SJSA1 (cell line): ENCODE results near the gene DOCK6. TPM values are rescaled to one million over a fixed set of nuclear protein-coding genes. Genes with fewer than 3 reads are reported as not detected.

Experiments used
- DNase-seq, 2 experiments: peaks; one replicate each; pipeline ENCODE4 v3.0.0-alpha.2; 2015 to 2020; ENCODE audit warnings: low spot score in 2 of 2, low read depth in 1 of 2
- H3K27ac ChIP-seq: fragments of 250-450 bp; sonication (Bioruptor Pico); 2 replicates; pipeline ENCODE4 v1.5.1; 2020; ENCODE audit warnings: mild to moderate bottlenecking, moderate library complexity
- H3K27me3 ChIP-seq: fragments of 250-450 bp; sonication (Bioruptor Pico); replicated peaks from 2 replicates; pipeline ENCODE4 v1.5.1; 2020; ENCODE audit warnings: mild to moderate bottlenecking, moderate library complexity
- H3K36me3 ChIP-seq: fragments of 250-450 bp; sonication (Bioruptor Pico); 2 replicates; pipeline ENCODE4 v1.5.1; 2020; ENCODE audit warnings: mild to moderate bottlenecking
- H3K4me1 ChIP-seq: fragments of 250-450 bp; sonication (Bioruptor Pico); replicated peaks from 2 replicates; pipeline ENCODE4 v1.6.1; 2021; ENCODE audit warnings: mild to moderate bottlenecking
- H3K4me3 ChIP-seq: fragments of 250-450 bp; sonication (Bioruptor Pico); 2 replicates; pipeline ENCODE4 v1.5.1; 2020; ENCODE audit warnings: mild to moderate bottlenecking
- H3K9me3 ChIP-seq: fragments of 250-450 bp; sonication (Bioruptor Pico); replicated peaks from 2 replicates; pipeline ENCODE4 v1.5.1; 2020; ENCODE audit warnings: mild to moderate bottlenecking
- total RNA-seq: library from RNA; depleted of rRNA; stranded (reverse); fragments of >200 nt; shearing (Covaris generic); gene quantifications from 2 replicates; pipeline ENCODE4 v1.2.3, GENCODE V29; 2014

The DOCK6 gene
- total RNA-seq, 1 experiment from 2014 or later = 7.9 TPM

GRCh38 chr19:11236324-11237301 is 25.7 kb downstream of the DOCK6 start:
- no peaks in the 10 kb centered on the region for H3K4me1 ChIP-seq
- no peak overlapping the region for H3K4me3 ChIP-seq
- no peak overlapping the region for H3K27ac ChIP-seq
- H3K9me3 ChIP-seq = no peaks in the 10 kb centered on the region
- peaks cover 9% of the 10 kb centered on the region for H3K36me3 ChIP-seq
- H3K27me3 ChIP-seq = no peaks in the 10 kb centered on the region
- DNase-seq = no peak

DNA sequence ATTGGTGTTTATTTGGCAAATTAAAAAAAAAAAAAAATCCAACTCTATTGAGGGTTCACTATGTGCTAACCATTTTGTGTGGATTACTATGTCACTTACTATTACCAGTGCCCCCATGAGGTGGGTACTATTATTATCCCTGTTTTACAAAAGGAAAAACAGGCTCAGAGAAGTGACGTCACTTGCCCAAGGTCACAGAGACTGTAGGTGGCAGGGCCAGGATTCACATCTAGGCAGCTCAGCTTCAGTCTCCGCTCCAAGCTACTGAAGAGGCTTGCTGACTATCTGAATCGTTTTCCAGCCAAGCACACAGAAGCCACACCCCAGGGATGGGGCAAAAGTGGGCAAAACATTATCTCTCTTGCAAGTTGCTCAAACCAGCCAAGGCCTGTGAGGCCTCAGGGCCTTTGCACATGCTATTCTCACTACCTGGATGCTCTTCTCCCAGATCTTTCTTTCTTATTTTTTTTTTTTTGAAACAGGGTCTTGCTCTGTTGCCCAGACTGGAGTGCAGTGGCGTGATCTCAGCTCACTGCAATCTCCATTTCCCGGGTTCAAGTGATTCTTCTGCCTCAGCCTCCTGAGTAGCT is 27.7 kb downstream of the DOCK6 start:
- Histone ChIP-seq H3K9me3 (no peaks in the 10 kb centered on the region), H3K27me3 (no peaks in the 10 kb centered on the region), H3K4me3 (no peak overlapping the region), H3K4me1 (no peaks in the 10 kb centered on the region), H3K27ac (no peak overlapping the region), H3K36me3 (peaks cover 5% of the 10 kb centered on the region)
- DNase-seq = no peak

GRCh38 chr19:11233073-11233472 is 29.3 kb downstream of the DOCK6 start:
- H3K4me1 ChIP-seq = no peaks in the 10 kb centered on the region
- no peaks in the 10 kb centered on the region for H3K9me3 ChIP-seq
- no peaks in the 10 kb centered on the region for H3K27me3 ChIP-seq
- H3K27ac ChIP-seq = no peak overlapping the region
- H3K4me3 ChIP-seq = no peak overlapping the region
- H3K36me3 ChIP-seq = peaks cover 5% of the 10 kb centered on the region
- DNase-seq = no peak

DNA sequence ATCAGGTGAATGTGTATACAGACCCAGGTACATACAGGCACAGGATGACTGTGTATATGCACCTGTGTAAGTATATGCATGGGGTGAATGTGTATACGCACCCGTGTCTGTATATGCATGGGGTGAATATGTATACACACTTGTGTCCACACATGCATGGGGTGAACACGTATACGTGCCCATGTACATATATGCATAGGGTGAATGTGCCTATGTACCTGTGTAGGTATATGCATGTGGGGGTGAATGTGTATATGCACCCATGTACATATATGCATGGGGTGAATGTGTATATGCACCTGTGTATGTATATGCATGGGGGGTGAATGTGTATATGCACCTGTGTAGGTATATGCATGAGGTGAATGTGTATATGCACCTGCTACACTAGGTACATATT is 29.8 kb downstream of the DOCK6 start:
- Histone ChIP-seq H3K36me3 (peaks cover 5% of the 10 kb centered on the region), H3K4me1 (no peaks in the 10 kb centered on the region), H3K27me3 (no peaks in the 10 kb centered on the region), H3K4me3 (no peak overlapping the region), H3K27ac (no peak overlapping the region), H3K9me3 (no peaks in the 10 kb centered on the region)
- DNase-seq = no peak

DNA sequence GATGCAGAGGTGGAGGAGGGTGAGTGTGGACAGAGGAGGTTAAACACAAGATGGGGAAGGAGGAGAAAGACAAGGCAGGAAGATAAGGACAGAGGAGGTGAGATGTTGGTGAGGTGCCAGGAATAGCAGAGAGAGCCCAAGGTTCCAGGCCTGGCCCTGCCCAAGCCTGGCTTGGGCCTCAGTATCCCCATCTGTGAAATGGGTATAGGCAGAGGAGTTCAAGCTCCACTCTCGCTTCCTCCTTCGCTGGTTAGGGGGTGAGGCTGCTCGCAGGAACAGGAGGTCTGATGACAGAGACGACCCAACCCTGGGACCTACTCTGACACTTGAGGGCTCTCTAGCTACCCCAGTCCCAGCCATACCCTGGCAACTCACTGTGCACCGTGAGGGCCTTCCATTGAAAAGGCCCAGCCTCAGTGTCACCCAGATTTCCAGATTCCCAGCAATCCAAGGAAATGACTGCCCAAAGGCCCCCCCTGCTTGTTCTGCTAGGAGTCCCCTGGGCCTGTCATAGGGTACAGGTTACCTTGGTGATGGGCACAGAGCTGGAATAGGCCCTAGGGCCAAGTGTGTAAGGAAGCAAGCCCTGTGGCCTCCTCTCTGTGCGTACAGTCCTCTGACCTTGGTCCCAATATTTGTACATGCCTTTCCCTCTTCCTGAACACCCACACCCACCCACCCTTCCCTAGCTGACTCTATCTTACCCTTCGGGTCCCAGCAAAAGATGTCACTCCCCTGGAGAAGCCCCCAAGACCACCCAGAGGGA is 31.5 kb downstream of the DOCK6 start:
- Histone ChIP-seq H3K4me1 (no peaks in the 10 kb centered on the region), H3K9me3 (no peaks in the 10 kb centered on the region)

GRCh38 chr19:11227195-11227886 is 35.0 kb downstream of the DOCK6 start:
- H3K4me3 ChIP-seq = no peak overlapping the region
- no peaks in the 10 kb centered on the region for H3K9me3 ChIP-seq
- no peak for DNase-seq
- H3K4me1 ChIP-seq = no peaks in the 10 kb centered on the region
- H3K36me3 ChIP-seq = peaks cover 5% of the 10 kb centered on the region
- H3K27me3 ChIP-seq = no peaks in the 10 kb centered on the region
- H3K27ac ChIP-seq = no peak overlapping the region

More for the DNA sequence above, 31.5 kb downstream of the DOCK6 start:
- Histone ChIP-seq H3K4me3 (no peak overlapping the region), H3K27me3 (no peaks in the 10 kb centered on the region), H3K27ac (no peak overlapping the region), H3K36me3 (peaks cover 5% of the 10 kb centered on the region)
- no peak for DNase-seq

- Histone ChIP-seq H3K27ac (no peak overlapping the region), H3K4me3 (no peak overlapping the region), H3K4me1 (no peaks in the 10 kb centered on the region), H3K36me3 (peaks cover 9% of the 10 kb centered on the region), H3K9me3 (peaks cover 2% of the 10 kb centered on the region; the same call in 1 of the 2 replicates), H3K27me3 (no peaks in the 10 kb centered on the region)
- no peak for DNase-seq
These were observed 35.6 kb downstream of the DOCK6 start for GRCh38 chr19:11226716-11227166.

GRCh38 chr19:11225815-11226214 is 36.5 kb downstream of the DOCK6 start:
- Histone ChIP-seq H3K27ac (no peak overlapping the region), H3K9me3 (peaks cover 5% of the 10 kb centered on the region; the same call in 1 of the 2 replicates), H3K27me3 (no peaks in the 10 kb centered on the region), H3K36me3 (peaks cover 18% of the 10 kb centered on the region), H3K4me3 (no peak overlapping the region), H3K4me1 (no peaks in the 10 kb centered on the region)
- no peak for DNase-seq

GRCh38 chr19:11225172-11225571 is 37.2 kb downstream of the DOCK6 start:
- Histone ChIP-seq H3K4me1 (no peaks in the 10 kb centered on the region), H3K4me3 (no peak overlapping the region), H3K27ac (no peak overlapping the region), H3K27me3 (no peaks in the 10 kb centered on the region), H3K9me3 (peaks cover 5% of the 10 kb centered on the region; the same call in 1 of the 2 replicates), H3K36me3 (peaks cover 18% of the 10 kb centered on the region)
- no peak for DNase-seq

DNA sequence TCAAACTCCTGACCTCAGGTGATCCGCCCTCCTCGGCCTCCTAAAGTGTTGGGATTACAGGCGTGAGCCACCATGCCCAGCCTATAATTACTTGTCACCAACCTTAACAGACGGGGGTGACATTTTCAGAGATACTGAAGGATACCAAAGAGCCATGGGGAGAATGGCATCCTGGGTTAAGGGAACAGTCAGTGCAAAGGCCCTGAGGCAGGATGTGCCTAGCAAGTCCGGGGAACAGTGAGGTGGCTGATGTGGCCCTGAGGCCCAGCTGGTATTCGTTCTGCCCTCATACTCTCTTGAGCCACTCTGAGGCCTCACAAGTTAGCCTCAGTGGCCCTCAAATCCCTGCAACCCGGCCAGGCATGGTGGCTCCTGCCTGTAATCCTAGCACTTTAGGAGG is 37.9 kb downstream of the DOCK6 start:
- DNase-seq = no peak
- Histone ChIP-seq H3K27ac (no peak overlapping the region), H3K4me1 (no peaks in the 10 kb centered on the region), H3K9me3 (peaks cover 5% of the 10 kb centered on the region; the same call in 1 of the 2 replicates), H3K36me3 (peaks cover 18% of the 10 kb centered on the region), H3K27me3 (no peaks in the 10 kb centered on the region), H3K4me3 (no peak overlapping the region)

DNA sequence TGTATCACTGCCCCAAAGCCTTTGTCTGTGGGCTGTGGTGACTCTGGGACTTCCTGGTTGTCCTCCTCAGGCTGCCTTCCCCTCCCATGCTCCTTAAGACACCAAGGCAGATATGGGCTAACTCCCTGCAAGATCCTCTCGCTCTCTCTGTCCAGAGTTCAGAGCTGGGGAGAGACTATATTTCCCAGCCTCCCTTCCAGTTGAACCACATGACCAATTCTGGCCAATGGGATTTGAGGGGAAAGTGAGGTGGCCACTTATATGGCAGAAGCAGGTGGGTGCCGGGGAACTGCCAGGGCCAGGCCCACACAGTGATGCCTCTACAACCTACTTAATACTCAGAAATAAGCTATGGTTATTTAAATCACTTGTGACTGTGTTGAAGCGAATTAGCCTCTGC is 39.1 kb downstream of the DOCK6 start:
- H3K27ac ChIP-seq = no peak overlapping the region
- H3K27me3 ChIP-seq = no peaks in the 10 kb centered on the region
- no peak for DNase-seq
- peaks cover 5% of the 10 kb centered on the region; the same call in 1 of the 2 replicates for H3K9me3 ChIP-seq
- H3K4me1 ChIP-seq = no peaks in the 10 kb centered on the region
- no peak overlapping the region for H3K4me3 ChIP-seq
- H3K36me3 ChIP-seq = peaks cover 18% of the 10 kb centered on the region

DNA sequence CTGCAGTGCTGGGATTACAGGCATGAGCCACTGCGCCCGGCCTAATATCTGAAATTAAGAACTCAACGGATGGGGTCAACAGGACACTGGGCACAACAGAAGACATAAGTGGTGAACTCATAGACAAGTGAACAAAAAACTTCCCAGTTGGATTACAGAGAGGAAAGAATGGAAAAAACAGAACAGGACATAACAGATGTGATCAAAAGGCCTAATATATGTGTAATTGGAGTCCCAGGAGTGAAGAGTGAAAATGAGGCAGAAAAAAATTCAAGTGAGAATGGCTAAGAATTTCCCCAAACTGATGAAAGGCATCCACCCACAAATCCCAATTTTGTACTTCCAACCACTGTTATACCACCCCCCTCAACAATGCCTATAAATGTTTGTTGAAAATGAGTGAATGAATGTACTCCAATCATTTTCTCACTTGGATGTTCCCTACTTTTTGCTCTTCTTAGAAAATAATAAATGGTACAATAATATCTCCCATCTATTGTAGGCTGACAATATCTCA is 41.2 kb downstream of the DOCK6 start:
- no peak for DNase-seq

GRCh38 chr19:11214387-11214786 is 47.9 kb downstream of the DOCK6 start:
- Histone ChIP-seq H3K4me1 (no peaks in the 10 kb centered on the region), H3K9me3 (peaks cover 2% of the 10 kb centered on the region; the same call in 1 of the 2 replicates)

More for the DNA sequence above, 41.2 kb downstream of the DOCK6 start:
- H3K9me3 ChIP-seq = peaks cover 8% of the 10 kb centered on the region; the same call in 1 of the 2 replicates
- H3K27me3 ChIP-seq = no peaks in the 10 kb centered on the region
- no peak overlapping the region for H3K4me3 ChIP-seq
- H3K4me1 ChIP-seq = no peaks in the 10 kb centered on the region
- H3K36me3 ChIP-seq = peaks cover 25% of the 10 kb centered on the region
- H3K27ac ChIP-seq = no peak overlapping the region

More at GRCh38 chr19:11214387-11214786, 47.9 kb downstream of the DOCK6 start:
- Histone ChIP-seq H3K27ac (no peak overlapping the region), H3K27me3 (no peaks in the 10 kb centered on the region), H3K4me3 (no peak overlapping the region), H3K36me3 (peaks cover 7% of the 10 kb centered on the region; the same call in 1 of the 2 replicates)
- DNase-seq = no peak
